ENCODE measurements around the gene TAPBP.

- no peak for TF ChIP-seq POLR2A (IDR thresholded peaks at IDR 0.05)
- TF ChIP-seq CTCF (IDR thresholded peaks at IDR 0.05) = no peak
- TF ChIP-seq EP300 (IDR thresholded peaks at IDR 0.05; ENCODE audit: low read depth) = no peak
Measured at GRCh38 chr6:33251395-33252012, 62.4 kb downstream of the TAPBP start.
